HepG2 (cell line): Measurements from ENCODE around the gene ALDOA. TPM values are rescaled to one million over a fixed set of nuclear protein-coding genes. Genes with fewer than 3 reads are reported as not detected.

Experiments
- ARID2 ChIP-seq: sonication (generic); formaldehyde crosslinking; IDR thresholded peaks from 2 replicates; pipeline ENCODE4 v1.8.1; 2022; ENCODE audit warnings: mild to moderate bottlenecking, missing genetic modification reagents, borderline replicate concordance
- DPF2 ChIP-seq: sonication (generic); formaldehyde crosslinking; IDR thresholded peaks from 2 replicates; pipeline ENCODE4 v1.4.0; 2020; ENCODE audit warnings: mild to moderate bottlenecking, low read depth, missing genetic modification reagents, borderline replicate concordance
- FOXP4 ChIP-seq: sonication (generic); formaldehyde crosslinking; IDR thresholded peaks from 2 replicates; pipeline ENCODE4 v1.4.0; 2020; ENCODE audit warnings: missing genetic modification reagents
- IKZF4 ChIP-seq: sonication (generic); formaldehyde crosslinking; IDR thresholded peaks from 2 replicates; pipeline ENCODE4 v1.5.1; 2020; ENCODE audit warnings: borderline replicate concordance, mild to moderate bottlenecking, low read depth, missing genetic modification reagents; ENCODE audit errors: not compliant biosample characterization
- MXI1 ChIP-seq: IDR thresholded peaks from 3 replicates; pipeline ENCODE4 v1.6.1; 2012; ENCODE audit warnings: low read depth, low read length, inconsistent platforms, borderline replicate concordance
- REXO4 ChIP-seq: sonication (generic); formaldehyde crosslinking; IDR thresholded peaks from 2 replicates; pipeline ENCODE4 v1.8.0; 2022; ENCODE audit warnings: missing genetic modification reagents, mild to moderate bottlenecking, borderline replicate concordance
- SIN3A ChIP-seq: IDR thresholded peaks from 2 replicates; pipeline ENCODE4 v1.6.1; 2011; ENCODE audit warnings: low read depth, mild to moderate bottlenecking, control low read depth, low read length, borderline replicate concordance
- SMARCE1 ChIP-seq: fragments of 450-650 bp; IDR thresholded peaks from 2 replicates; pipeline ENCODE4 v1.6.1; 2017; ENCODE audit warnings: borderline replicate concordance
- TARDBP ChIP-seq: sonication (generic); formaldehyde crosslinking; IDR thresholded peaks from 2 replicates; pipeline ENCODE4 v1.8.0; 2022; ENCODE audit warnings: mild to moderate bottlenecking, missing genetic modification reagents
- ZBTB38 ChIP-seq: sonication (generic); formaldehyde crosslinking; IDR thresholded peaks from 2 replicates; pipeline ENCODE4 v1.5.1; 2020; ENCODE audit warnings: mild to moderate bottlenecking, missing genetic modification reagents
- ZNF24 ChIP-seq: fragments of 450-650 bp; IDR thresholded peaks from 2 replicates; pipeline ENCODE4 v1.6.1; 2017; ENCODE audit warnings: antibody characterized with exemption, mild to moderate bottlenecking
- ZNF253 ChIP-seq: sonication (generic); formaldehyde crosslinking; IDR thresholded peaks from 2 replicates; pipeline ENCODE4 v1.8.0; 2022; ENCODE audit warnings: mild to moderate bottlenecking, missing genetic modification reagents, borderline replicate concordance
- ZNF354B ChIP-seq: sonication (generic); formaldehyde crosslinking; IDR thresholded peaks from 2 replicates; pipeline ENCODE4 v1.8.0; 2022; ENCODE audit warnings: mild to moderate bottlenecking, missing genetic modification reagents
- ZNF564 ChIP-seq: sonication (generic); formaldehyde crosslinking; IDR thresholded peaks from 2 replicates; pipeline ENCODE4 v1.8.1; 2023; ENCODE audit warnings: mild to moderate bottlenecking, missing genetic modification reagents
- ZNF747 ChIP-seq: sonication (generic); formaldehyde crosslinking; IDR thresholded peaks from 2 replicates; pipeline ENCODE4 v1.8.1; 2023; ENCODE audit warnings: missing genetic modification reagents, mild to moderate bottlenecking, borderline replicate concordance
- ZNF784 ChIP-seq: sonication (generic); formaldehyde crosslinking; IDR thresholded peaks from 2 replicates; pipeline ENCODE4 v1.5.1; 2020; ENCODE audit warnings: missing genetic modification reagents, mild to moderate bottlenecking, borderline replicate concordance
- polyA plus RNA-seq, 8 experiments: library from polyadenylated mRNA; depleted of rRNA in 3 of 8; stranded (reverse) in 7 of 8; unstranded in 1 of 8; fragments of >200 nt; fragmentation: Illumina TruSeq in 4 of 8; extraction: Trizol in 4 of 8; gene quantifications; 2 replicates each; pipeline versions ENCODE4 v1.2.1 to v1.2.3, GENCODE V29; 2011 to 2016; ENCODE audit warnings: low read depth in 4 of 8, missing spikeins in 1 of 8, mixed read lengths in 1 of 8; ENCODE audit not compliant: insufficient read depth in 1 of 8
- total RNA-seq, 5 experiments: library from RNA; depleted of rRNA; stranded (reverse); fragments of >200 nt; fragmentation: Illumina TruSeq; extraction: Trizol; gene quantifications; 2 replicates each; pipeline ENCODE4 v1.2.3, GENCODE V29; 2016; ENCODE audit warnings: low read depth in 1 of 5
- TF ChIP-seq, protein P1 (sequence below): IDR thresholded peaks from 2 replicates; pipeline ENCODE4 v1.4.0; 2020; ENCODE audit warnings: mild to moderate bottlenecking, missing genetic modification reagents
- TF ChIP-seq, protein P2 (sequence below): IDR thresholded peaks from 2 replicates; pipeline ENCODE4 v1.6.1; 2012; ENCODE audit warnings: low read depth, low read length, improper control_type of control experiment
- TF ChIP-seq, protein P3 (sequence below): sonication (generic); formaldehyde crosslinking; IDR thresholded peaks from 2 replicates; pipeline ENCODE4 v1.4.0; 2020; ENCODE audit warnings: missing genetic modification reagents

Gene ALDOA
- total and polyA plus RNA-seq, 2 of the 13 experiments (the other 11 are each of a cell fraction or from before 2014, with no cell fraction given) = 925 to 1,884 TPM

DNA sequence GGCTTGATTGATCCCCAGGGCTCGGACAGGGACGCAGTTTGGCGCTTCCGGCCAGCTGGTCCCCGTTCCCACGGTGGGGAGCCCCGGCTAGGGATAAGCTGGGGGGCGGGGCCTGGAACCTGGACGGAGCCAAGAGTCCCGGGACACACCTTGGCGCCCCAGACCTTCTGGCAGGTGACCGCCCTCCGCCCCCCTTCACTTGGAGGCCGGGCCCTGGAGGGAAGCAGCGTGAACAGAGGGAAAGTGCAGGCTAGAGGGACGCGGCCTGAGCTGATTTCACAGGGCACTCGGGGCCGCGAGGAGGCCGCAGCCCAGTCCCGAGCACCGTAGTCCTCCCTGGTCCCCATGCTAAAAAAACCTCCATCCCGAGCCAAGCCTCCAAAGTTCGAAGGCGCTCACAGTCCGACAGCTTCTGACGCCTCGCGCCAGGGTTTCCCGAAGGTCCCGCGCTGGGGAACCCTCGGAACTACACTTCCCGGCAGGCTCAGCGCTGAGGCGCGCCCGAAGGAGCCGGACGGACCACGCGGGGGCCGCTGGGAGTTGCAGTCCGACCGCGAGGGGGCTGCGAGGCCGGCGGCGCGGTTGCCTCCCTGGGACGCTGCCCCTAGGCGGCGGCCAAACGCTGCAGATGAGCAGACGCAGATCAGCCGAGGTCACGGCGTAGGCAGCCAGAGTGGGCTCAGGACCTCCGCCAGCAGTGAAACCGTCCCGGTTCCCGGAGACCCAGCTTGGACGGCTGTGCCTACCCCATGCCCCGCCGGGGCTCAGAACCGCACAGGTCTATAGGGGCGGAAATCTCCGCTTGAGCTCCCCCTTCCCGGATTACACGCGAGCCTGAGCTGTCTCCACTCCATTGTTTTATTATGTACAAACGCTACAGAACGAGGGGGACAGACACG, 26.2 kb downstream of the ALDOA start, which contains the start of gene TBX6 (continued):
- TF ChIP-seq ZNF784 (CRISPR knock-in tag) (no peak), DPF2 (0 out of 2 replicates have a peak, but pooled peaks have one; percentile 1), IKZF4 (CRISPR knock-in tag) (no peak), ZNF24 (no peak), FOXP4 (CRISPR knock-in tag) (peak; percentile 50; the same call in 1 of the 2 replicates), SMARCE1 (no peak), SIN3A (peak; percentile 75; the same call in 1 of the 2 replicates), ARID2 (CRISPR knock-in tag) (no peak), MXI1 (peak; percentile 79; the same call in 1 of the 3 replicates), ZNF564 (CRISPR knock-in tag) (no peak), TARDBP (CRISPR knock-in tag) (peak; percentile 77), ZNF354B (CRISPR knock-in tag) (no peak), ZBTB38 (CRISPR knock-in tag) (peak; percentile 81), REXO4 (CRISPR knock-in tag) (no peak), ZNF747 (peak; percentile 55; the same call in 1 of the 2 replicates), ZNF253 (CRISPR knock-in tag) (0 out of 2 replicates have a peak, but pooled peaks have one; percentile 69)
- TF ChIP-seq, protein P1, sequence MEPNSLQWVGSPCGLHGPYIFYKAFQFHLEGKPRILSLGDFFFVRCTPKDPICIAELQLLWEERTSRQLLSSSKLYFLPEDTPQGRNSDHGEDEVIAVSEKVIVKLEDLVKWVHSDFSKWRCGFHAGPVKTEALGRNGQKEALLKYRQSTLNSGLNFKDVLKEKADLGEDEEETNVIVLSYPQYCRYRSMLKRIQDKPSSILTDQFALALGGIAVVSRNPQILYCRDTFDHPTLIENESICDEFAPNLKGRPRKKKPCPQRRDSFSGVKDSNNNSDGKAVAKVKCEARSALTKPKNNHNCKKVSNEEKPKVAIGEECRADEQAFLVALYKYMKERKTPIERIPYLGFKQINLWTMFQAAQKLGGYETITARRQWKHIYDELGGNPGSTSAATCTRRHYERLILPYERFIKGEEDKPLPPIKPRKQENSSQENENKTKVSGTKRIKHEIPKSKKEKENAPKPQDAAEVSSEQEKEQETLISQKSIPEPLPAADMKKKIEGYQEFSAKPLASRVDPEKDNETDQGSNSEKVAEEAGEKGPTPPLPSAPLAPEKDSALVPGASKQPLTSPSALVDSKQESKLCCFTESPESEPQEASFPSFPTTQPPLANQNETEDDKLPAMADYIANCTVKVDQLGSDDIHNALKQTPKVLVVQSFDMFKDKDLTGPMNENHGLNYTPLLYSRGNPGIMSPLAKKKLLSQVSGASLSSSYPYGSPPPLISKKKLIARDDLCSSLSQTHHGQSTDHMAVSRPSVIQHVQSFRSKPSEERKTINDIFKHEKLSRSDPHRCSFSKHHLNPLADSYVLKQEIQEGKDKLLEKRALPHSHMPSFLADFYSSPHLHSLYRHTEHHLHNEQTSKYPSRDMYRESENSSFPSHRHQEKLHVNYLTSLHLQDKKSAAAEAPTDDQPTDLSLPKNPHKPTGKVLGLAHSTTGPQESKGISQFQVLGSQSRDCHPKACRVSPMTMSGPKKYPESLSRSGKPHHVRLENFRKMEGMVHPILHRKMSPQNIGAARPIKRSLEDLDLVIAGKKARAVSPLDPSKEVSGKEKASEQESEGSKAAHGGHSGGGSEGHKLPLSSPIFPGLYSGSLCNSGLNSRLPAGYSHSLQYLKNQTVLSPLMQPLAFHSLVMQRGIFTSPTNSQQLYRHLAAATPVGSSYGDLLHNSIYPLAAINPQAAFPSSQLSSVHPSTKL (CRISPR knock-in tag) = peak; percentile 25; the same call in 1 of the 2 replicates
- TF ChIP-seq, protein P2, sequence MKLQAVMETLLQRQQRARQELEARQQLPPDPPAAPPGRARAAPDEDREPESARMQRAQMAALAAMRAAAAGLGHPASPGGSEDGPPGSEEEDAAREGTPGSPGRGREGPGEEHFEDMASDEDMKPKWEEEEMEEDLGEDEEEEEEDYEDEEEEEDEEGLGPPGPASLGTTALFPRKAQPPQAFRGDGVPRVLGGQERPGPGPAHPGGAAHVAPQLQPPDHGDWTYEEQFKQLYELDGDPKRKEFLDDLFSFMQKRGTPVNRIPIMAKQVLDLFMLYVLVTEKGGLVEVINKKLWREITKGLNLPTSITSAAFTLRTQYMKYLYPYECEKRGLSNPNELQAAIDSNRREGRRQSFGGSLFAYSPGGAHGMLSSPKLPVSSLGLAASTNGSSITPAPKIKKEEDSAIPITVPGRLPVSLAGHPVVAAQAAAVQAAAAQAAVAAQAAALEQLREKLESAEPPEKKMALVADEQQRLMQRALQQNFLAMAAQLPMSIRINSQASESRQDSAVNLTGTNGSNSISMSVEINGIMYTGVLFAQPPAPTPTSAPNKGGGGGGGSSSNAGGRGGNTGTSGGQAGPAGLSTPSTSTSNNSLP = peak; percentile 65; the same call in 1 of the 2 replicates
- TF ChIP-seq, protein P3, sequence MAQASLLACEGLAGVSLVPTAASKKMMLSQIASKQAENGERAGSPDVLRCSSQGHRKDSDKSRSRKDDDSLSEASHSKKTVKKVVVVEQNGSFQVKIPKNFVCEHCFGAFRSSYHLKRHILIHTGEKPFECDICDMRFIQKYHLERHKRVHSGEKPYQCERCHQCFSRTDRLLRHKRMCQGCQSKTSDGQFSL (CRISPR knock-in tag) = no peak; the same call in 1 of the 2 replicates
